Thymus (tissue), 11 donors: ENCODE data around the gene DPP6. TPM values are rescaled to one million over a fixed set of nuclear protein-coding genes. Genes with fewer than 3 reads are reported as not detected.

ENCODE experiments used
- DNase-seq, 9 donors: peaks; one replicate each; pipeline ENCODE4 v3.0.0-alpha.2; 2013; ENCODE audit warnings: low spot score in 9 of 9, low read depth in 6 of 9, missing footprints in 1 of 9
- H3K27ac ChIP-seq, 2 donors: one replicate each; pipeline ENCODE4 v1.5.1; 2013; ENCODE audit warnings: control low read depth in 1 of 2, low read depth in 1 of 2, low read length in 1 of 2, mild to moderate bottlenecking in 1 of 2, moderate library complexity in 1 of 2
- H3K27me3 ChIP-seq, 2 donors: one replicate each; pipeline ENCODE4 v1.5.1; 2013; ENCODE audit warnings: low read length in 1 of 2; ENCODE audit not compliant: control insufficient read depth in 2 of 2, insufficient read depth in 1 of 2
- H3K36me3 ChIP-seq, 2 donors: one replicate each; pipeline ENCODE4 v1.5.1; 2013; ENCODE audit warnings: low read length in 1 of 2, mild to moderate bottlenecking in 1 of 2, moderate library complexity in 1 of 2; ENCODE audit not compliant: control insufficient read depth in 2 of 2, insufficient read depth in 2 of 2
- H3K4me1 ChIP-seq, 2 donors: one replicate each; pipeline ENCODE4 v1.5.1; 2013; ENCODE audit warnings: low read length in 2 of 2; ENCODE audit not compliant: control insufficient read depth in 2 of 2, insufficient read depth in 2 of 2
- H3K4me3 ChIP-seq, 2 donors: one replicate each; pipeline ENCODE4 v1.5.1; 2013; ENCODE audit warnings: low read length in 2 of 2, control low read depth in 1 of 2, mild to moderate bottlenecking in 1 of 2
- H3K9me3 ChIP-seq, 2 donors: one replicate each; pipeline ENCODE4 v1.5.1; 2013; ENCODE audit warnings: low read length in 1 of 2, mild to moderate bottlenecking in 1 of 2; ENCODE audit not compliant: control insufficient read depth in 2 of 2, insufficient read depth in 1 of 2
- WGBS: extraction: QIAGEN DNeasy Blood & Tissue Kit; methylation state at CpG from one replicate; pipeline ENCODE4 v1.1.7; 2013; 5-methylcytosine and 5-hydroxymethylcytosine counted together
- polyA plus RNA-seq: library from polyadenylated mRNA; stranded (reverse); fragments of 200-250 nt; gene quantifications from one replicate; pipeline ENCODE4 v1.2.3, GENCODE V29; 2013
- total RNA-seq: library from RNA; stranded (reverse); fragments of 120-200 nt; gene quantifications from one replicate; pipeline ENCODE4 v1.2.4, GENCODE V29; 2013
- donor health status: healthy.

Gene DPP6
- total and polyA plus RNA-seq, 2 donors = 0.75 to 4.5 TPM

- Histone ChIP-seq H3K27me3 (peaks cover 8 to 23% of the 10 kb centered on the region in 2 donors), H3K9me3 (peaks cover 1 to 10% of the 10 kb centered on the region in 2 donors), H3K36me3 (no peaks in the 10 kb centered on the region), H3K27ac (no peak overlapping the region), H3K4me3 (no peak overlapping the region), H3K4me1 (peaks cover 5% of the 10 kb centered on the region in 2 donors)
- 85% methylated on average over 4 of the region's 4 CpGs for WGBS
- DNase-seq = no peak
Observed at GRCh38 chr7:154910125-154910524, 857.9 kb downstream of the DPP6 start.

- no peak for DNase-seq
- no peak overlapping the region for H3K4me3 ChIP-seq
- no peaks in the 10 kb centered on the region for H3K36me3 ChIP-seq
- peaks cover 9 to 32% of the 10 kb centered on the region in 2 donors for H3K27me3 ChIP-seq
- H3K27ac ChIP-seq = no peak overlapping the region
- H3K4me1 ChIP-seq = peaks cover 5% of the 10 kb centered on the region in 2 donors
- 99% methylated on average over 4 of the region's 4 CpGs for WGBS
- H3K9me3 ChIP-seq = peaks cover 1 to 10% of the 10 kb centered on the region in 2 donors
Observed at GRCh38 chr7:154910977-154911376, 858.8 kb downstream of the DPP6 start.

- H3K36me3 ChIP-seq = no peaks in the 10 kb centered on the region
- DNase-seq = no peak
- H3K27ac ChIP-seq = no peak overlapping the region
- peaks cover 5% of the 10 kb centered on the region in 2 donors for H3K4me1 ChIP-seq
- no peak overlapping the region for H3K4me3 ChIP-seq
- H3K9me3 ChIP-seq = peaks cover 1 to 10% of the 10 kb centered on the region in 2 donors
- H3K27me3 ChIP-seq = peaks cover 9 to 36% of the 10 kb centered on the region in 2 donors
- WGBS = 97% methylated on average over 2 of the region's 2 CpGs
Observed at GRCh38 chr7:154911411-154911810, 859.2 kb downstream of the DPP6 start.

- WGBS = 87% methylated on average over 6 of the region's 6 CpGs
Observed at GRCh38 chr7:154911862-154912455, 859.8 kb downstream of the DPP6 start.

GRCh38 chr7:154912871-154913637 lies 860.9 kb downstream of the DPP6 start:
- no peak overlapping the region for H3K27ac ChIP-seq
- no peak for DNase-seq
- H3K27me3 ChIP-seq = peaks cover 9 to 46% of the 10 kb centered on the region in 2 donors

More at GRCh38 chr7:154911862-154912455, 859.8 kb downstream of the DPP6 start:
- Histone ChIP-seq H3K36me3 (no peaks in the 10 kb centered on the region), H3K4me3 (no peak overlapping the region), H3K4me1 (peaks cover 5% of the 10 kb centered on the region in 2 donors), H3K27me3 (peaks cover 9 to 42% of the 10 kb centered on the region in 2 donors), H3K27ac (no peak overlapping the region), H3K9me3 (peaks cover 1 to 5% of the 10 kb centered on the region in 2 donors)
- DNase-seq = no peak

DNA sequence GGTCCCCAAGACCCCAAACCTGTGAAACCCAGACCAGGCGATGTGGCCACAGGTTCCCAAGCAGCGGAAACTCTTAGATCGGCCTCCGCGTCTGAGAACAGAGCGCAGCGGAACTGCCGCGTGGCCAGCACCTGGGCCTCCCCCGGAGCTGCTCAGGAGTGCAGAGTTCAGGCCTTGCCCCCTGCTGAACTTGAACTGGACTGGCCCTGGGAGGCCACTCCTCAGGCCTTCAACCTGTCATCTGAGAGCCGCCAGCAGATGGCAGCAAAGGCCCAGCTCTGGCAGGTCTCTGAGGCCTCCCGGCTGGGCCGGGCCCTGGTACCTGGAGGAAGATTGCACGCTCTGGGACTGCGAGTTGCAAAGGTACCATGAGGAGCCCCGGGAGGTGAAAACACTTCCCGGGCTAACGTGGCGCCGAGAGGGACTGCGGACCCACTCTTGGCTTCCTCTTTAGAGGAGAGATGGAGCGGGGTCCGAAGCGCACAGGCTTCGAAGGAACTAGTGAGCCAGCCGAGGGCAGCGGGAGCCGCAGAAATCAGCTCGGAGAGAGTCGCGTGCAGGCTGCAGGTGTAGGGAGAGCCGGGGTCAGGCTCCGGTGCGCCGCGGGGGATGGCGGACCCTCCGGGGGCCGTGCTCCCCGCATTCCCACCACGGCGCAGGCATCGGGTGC lies 861.6 kb downstream of the DPP6 start:
- Histone ChIP-seq H3K36me3 (no peaks in the 10 kb centered on the region), H3K27ac (no peak overlapping the region), H3K9me3 (peaks cover 1 to 3% of the 10 kb centered on the region in 2 donors), H3K4me1 (peaks cover 5% of the 10 kb centered on the region in 2 donors), H3K4me3 (peak overlapping the region in 1 of 2 donors; percentile 35), H3K27me3 (peaks cover 9 to 46% of the 10 kb centered on the region in 2 donors)
- peak; percentile 35 to 83 (median 66) for DNase-seq
- 13% methylated on average over 43 of the region's 43 CpGs for WGBS

More at GRCh38 chr7:154912871-154913637, 860.9 kb downstream of the DPP6 start:
- H3K4me1 ChIP-seq = peaks cover 5% of the 10 kb centered on the region in 2 donors
- no peak overlapping the region for H3K4me3 ChIP-seq
- no peaks in the 10 kb centered on the region for H3K36me3 ChIP-seq
- peaks cover 1 to 3% of the 10 kb centered on the region in 2 donors for H3K9me3 ChIP-seq
- 84% methylated on average over 22 of the region's 22 CpGs for WGBS

GRCh38 chr7:154914308-154914995 lies 862.3 kb downstream of the DPP6 start:
- WGBS = 34% methylated on average over 36 of the region's 36 CpGs
- DNase-seq = no peak
- Histone ChIP-seq H3K27me3 (peaks cover 9 to 46% of the 10 kb centered on the region in 2 donors), H3K4me1 (peaks cover 5% of the 10 kb centered on the region in 2 donors), H3K27ac (no peak overlapping the region), H3K36me3 (no peaks in the 10 kb centered on the region), H3K4me3 (peak overlapping the region in 1 of 2 donors; percentile 35), H3K9me3 (peaks cover 1 to 3% of the 10 kb centered on the region in 2 donors)

GRCh38 chr7:154914996-154915380 lies 862.8 kb downstream of the DPP6 start:
- DNase-seq = no peak
- Histone ChIP-seq H3K9me3 (peaks cover 1 to 3% of the 10 kb centered on the region in 2 donors), H3K36me3 (no peaks in the 10 kb centered on the region), H3K27ac (no peak overlapping the region), H3K4me1 (peaks cover 5% of the 10 kb centered on the region in 2 donors), H3K4me3 (no peak overlapping the region), H3K27me3 (peaks cover 9 to 48% of the 10 kb centered on the region in 2 donors)
- WGBS = 78% methylated on average over 18 of the region's 18 CpGs
